Stimulated activated CD4-positive, alpha-beta T cell treated with anti-CD3 and anti-CD28 coated beads, Interleukin-1b, Interleukin-23, amount 100 ng/mL, for 48 hours (primary cell): ENCODE measurements around the gene NOC2L.
A peak's percentile ranks its signal among the peaks of the same experiment; 100 is the strongest.
"Not testable (repeated sequence)": the region's sequence is repeated elsewhere in the genome, so short reads cannot be mapped to it uniquely, and the experiment has no call there.

Source experiments
- DNase-seq: peaks from one replicate; pipeline ENCODE4 v3.0.0-alpha.2; 2020

The NOC2L gene

DNA sequence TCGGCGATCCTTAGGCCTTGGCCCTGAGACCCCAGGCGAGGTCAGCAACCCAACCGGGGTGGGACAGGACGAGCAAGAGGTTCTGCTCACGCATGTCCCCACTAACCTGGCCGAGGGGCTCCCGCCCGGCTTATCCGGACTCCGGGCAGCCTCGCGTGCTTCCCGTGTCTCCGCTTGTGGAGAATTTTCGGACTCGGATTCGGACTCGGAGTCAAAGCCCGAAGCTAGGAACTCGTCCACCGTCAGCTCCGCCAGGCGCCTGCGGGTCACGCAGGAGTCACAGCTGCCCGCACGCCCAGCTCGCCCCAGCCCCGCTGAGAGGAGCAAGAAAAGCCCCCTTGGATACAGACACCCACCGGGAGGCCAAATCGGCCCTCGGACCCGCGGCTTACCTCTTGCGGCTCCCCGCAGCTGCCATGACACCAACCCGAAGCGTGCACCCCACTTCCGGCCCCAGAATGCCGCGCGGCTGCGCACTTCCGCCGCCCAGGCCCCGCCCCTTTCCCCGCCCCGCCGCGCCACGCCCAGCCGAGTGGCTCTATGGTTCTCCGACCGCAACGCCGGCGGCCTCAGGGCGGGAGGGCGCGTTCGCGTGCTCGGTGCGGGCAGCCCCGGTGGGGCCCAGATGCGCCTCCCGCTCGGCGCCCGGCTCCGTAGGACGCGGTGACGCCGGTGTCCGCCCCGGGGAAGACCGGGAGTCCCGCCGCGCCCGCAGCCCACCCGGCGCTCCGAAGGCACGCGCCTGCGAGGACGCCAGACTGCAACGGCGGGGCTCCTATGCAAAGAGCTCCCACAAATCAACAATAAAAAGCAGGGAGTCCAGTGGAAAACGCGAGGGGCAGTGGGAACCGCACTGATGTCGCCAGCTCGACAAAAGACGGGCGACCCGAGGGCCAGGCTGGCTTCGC is at the start of gene NOC2L:
TSS of gene NOC2L (minus strand) at position 434 of the 908 bp plus-strand sequence. CDS start at position 418, 16 bp downstream.
- peak; percentile 95 for DNase-seq

DNA sequence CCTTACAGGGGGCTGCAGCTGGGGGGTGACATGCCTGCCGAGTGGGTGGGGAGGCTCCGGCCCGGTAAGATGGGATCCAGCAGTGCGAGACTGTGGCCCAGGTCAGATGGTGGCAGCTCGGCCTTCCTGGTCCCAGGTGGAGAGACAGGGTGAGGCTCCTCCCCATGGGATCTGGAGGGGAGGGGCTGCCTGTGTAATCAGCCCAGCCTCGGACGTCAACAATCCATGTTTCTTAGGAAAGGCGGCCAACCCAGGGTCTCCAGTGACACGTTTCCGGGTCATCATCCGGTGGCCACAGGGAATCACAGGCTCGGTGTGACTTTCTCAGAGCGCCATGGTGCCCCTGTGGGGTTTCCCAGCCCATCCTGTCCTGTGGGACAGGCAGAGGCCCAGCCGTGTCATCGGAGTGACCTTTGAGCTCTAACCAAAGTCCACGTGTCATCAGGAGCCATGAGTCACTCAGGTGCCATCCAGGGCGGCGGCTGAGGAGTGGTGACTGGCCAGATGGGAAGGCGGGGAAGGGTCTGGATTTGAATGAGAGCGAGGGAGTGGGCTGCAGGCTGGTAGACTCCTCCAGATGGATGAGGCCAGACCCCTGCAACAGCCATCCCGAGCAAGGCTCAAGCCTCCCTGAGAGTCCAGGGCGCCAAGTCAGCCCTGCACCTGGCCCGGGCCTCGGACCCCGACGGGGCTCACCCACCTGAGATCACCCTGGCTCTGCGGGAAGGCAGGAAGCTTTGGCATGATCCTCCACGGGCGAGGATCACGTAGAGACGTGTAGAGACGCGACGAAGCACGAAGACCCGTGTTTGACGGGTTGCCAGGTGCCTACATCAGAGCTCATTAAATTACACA is 47.5 kb upstream of the NOC2L start:
- DNase-seq = no peak

DNA sequence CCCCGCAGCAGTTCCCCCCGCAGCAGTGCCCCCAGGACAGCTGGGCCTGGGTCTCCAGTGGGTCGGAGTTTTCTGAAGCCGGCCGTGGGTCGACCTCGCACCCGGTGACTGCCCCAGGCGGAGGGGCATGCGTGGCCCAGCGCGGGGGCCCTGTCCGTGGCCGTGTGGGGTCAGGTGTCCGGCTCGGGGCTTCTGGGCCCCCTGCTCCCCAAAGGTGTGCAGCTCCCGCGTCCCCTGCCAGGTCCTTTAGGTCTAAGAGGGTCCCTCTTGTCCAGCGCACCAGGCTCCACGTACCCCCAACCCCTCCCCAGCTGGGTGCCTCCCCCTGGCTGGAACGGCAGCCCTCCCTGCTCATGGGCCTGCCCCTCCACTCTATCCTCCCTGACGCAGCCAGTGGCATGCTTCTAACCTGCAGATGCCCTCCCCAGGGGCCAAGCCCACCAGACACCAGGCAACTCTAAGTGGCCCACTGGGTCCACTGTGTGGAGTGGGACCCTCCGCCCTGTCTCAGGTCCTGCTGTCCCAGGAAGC is 46.8 kb upstream of the NOC2L start:
- no peak for DNase-seq

DNA sequence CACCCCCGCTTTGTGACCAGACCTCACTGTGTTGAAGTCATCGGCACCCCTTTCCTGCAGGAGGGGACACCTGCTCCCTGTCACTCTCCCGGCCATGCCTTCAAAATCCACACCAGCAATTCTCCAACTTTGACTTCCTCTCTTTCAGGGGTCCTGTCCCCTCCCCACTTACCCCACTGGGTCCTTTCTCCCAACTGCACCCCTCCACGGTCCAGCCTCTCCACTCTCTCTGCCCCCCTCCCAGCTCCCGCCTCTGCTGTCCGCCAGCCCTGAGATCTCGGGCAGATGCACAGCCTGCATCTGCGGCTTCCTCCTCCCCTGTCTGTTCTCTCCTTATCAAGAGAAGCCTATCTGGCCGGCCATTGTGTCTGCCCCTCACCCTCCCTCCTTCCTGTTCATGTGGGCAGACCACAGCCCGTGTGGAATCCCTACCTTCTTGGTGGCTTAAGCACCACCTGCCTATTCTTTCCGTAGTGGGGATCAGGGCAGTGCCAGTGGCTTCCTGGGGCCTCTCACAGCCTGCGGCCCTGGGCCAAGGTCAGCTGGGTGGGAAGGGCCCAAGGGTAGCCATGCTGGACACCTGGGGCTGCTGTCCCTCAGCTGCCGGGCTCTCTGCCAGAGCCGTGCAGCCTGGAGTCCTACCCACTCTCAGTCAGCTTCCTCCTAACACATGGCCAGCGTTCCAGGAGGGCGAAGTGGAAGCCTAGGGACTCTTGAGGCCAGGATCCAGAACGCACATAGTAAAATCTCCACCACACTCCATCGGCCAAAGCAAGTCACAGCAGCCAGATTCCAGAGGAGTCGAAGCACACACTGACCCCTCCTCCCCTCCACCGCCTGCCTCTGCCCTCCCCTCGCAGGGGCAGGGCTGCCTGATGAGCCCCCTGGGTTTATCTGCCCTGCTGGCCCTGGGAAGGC is 46.0 kb upstream of the NOC2L start:
- no peak for DNase-seq

DNA sequence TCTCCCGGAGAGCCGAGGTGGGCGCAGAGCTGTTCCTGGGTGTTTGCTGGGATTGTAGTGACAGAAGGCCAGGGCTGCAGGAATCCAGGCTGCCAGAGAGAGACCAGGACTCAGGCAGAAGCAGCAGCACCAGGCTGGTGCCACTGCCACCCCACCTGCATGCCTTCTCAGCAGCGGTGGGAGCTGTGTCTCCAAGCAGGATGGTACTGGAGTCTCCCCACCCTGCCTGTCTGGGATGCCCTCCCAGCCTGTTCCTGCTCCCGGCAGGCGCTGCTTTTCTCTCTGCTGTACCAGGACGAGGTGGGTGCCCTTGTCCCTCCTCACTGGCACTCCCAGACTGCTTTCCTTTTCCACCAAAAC is 45.3 kb upstream of the NOC2L start:
- no peak for DNase-seq

DNA sequence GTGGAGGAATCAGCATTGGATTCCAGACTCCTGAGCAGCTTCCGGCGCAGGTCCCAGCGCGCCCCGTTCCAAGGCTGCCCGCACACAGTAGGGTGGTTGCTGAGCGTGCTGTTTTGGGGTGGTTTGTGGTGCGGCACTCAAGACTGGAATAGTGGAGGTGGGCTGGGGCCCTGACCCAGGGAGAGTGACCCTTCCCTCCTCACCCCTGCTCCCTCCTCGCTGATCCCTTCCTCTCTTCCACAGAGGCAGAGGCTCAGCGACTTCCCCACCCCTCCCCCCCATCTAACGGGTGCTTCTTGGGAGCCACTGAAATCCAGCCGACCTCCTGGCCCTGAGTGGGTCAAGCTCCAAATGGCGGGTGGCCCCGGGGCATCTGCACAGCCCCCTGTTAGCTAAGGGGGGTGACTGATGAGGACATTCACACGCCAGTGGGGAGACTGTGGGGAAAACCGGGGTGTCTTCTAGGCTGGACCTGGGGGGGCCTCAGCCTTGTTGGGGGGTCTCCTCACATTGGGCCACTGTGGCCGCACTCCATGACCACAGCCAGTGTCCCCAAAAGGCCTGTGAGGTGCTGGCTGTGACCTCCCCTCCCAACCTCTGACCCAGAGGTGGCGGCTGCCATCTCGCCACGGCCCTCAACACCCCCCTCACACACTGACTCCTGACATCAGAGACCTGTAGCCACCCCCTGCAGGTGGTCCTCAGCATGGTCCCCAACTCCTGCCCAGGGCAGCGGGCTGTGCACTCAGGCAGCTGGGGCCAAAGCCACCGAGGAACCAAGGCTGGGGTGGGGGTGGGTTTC is 44.8 kb upstream of the NOC2L start:
- DNase-seq = no peak

DNA sequence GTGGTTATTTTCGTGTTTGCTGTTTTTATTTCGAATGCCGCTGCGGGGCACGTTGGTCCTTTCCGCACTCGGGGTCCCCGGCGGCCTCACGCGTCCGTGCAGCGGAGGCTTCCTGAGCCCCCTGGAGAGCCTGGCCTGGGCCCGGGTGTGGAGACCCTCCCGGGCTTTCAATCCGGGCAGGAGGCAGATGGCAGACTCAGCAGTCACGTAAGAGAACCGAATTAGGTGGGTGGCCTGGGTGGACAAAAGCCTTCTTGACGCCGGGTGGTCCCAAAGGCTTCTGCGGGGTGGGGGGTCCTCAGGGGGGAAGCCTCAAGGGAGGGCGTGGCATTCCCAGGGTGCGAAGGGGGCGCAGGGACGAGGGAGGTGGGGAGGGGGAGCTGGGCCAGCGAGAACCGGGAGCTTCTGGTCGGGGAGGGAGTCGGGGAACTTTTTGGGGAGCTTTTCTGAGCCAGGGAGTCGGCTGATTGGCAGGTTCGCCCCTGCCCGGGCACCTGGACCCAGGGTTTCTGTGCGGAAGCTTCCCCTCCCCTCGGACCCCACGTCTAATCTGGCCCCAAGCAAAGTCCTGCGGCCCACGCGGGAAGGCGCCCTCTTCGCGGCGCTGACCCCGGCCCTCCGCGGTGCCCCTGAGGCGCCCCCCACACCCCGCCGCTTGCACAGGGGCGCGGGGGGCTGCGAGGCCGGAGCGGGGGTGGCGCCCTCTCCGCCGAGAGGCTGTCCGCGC is 42.2 kb upstream of the NOC2L start:
- no peak for DNase-seq

DNA sequence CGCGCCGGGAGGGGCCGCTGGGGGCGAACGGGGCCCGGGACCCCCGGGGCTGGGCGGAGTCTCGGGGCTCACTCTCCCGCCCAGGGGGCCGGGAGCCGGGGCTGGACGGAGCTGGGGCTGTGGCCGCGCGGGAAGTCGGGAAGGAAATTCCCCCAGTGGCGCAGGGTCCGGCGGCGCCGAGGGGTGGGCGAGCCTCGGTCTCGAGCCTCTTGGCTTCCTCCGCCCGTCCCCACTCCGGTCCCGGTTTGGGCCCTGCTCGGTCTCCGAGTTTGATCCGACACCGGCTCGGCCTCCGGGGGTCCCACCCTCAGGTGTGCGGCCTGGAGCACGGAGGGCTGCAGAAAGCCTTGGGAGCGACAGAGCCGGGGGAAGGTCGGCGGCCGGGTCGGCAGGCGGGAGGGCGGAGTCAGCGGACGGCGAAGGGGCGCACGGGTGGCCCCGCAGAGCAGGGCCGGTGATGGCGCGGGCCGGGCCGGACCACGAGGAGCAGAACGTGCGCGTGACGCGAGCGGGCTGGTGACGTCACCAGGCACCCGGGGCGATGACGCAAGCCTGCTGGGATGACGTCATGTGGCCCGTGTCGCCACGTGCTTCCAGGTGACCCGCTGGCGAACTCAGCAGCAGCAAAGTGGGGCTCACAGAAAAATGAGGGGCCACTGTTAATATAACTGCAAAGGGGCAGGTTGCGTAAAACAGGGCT is 41.5 kb upstream of the NOC2L start:
- DNase-seq = peak; percentile 77

DNA sequence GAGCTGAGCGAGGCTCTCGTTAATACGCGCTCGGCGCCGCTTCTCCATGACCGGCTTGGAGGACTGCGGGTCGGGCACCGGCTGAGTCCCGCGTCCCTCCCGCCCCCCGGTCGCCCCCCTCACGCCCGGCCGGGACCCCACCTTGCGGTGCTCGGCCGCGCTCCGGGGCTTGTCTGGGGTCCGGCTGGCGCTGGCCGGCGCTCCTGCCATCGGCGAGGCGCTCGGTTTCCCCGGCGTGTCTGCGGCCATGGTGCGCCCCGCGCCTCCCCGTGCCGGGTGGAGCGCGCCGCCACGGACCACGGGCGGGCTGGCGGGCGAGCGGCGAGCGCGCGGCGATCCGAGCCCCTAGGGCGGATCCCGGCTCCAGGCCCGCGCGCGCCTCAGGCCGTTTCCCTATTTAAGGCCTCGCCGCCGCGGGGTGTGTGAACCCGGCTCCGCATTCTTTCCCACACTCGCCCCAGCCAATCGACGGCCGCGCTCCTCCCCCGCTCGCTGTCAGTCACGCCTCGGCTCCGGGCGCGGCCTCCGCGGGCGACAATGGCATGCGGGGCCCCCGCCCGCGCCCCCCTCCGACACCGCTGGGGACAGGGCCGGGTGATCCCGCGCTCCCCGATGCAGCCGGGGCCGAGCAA is 40.8 kb upstream of the NOC2L start, which contains the start of gene HES4:
TSS of gene HES4 (minus strand) at position 373 of the 632 bp plus-strand sequence. CDS start at position 249, 124 bp downstream.
- peak; percentile 60 for DNase-seq

DNA sequence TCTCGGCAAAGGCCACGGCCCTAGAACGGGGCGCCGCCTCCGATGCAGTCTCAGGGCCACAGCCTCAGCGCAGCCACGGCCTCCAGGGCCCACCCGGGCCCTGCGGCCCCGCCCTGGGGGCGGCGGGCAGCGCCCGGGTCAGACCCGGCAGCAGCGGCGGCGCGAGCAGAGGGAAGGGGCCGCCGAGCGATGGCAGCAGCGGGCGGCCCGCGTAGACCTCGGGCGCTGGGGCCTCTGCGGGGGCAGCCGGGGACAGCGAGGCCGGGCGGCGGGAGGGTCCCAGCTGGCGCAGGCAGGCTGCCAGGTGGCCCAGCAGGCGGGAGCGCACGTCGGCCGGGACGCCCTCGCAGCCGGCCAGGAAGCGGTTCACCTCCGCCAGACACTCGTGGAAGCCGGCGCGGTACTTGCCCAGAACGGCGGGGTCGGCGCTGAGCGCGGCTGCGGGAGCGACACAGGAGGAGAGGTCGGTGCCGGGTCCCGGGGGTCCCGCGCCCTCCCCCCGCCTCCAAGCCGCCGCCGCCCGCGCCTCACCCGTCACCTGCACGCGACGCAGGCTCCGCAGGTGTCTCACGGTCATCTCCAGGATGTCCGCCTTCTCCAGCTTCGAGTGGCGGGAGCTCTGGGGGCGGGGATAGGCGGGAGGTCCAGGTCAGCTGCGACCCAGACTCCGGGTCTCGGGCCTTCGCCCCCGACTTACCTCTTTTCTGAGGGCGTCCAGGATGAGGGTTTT is 40.1 kb upstream of the NOC2L start:
- DNase-seq = no peak

DNA sequence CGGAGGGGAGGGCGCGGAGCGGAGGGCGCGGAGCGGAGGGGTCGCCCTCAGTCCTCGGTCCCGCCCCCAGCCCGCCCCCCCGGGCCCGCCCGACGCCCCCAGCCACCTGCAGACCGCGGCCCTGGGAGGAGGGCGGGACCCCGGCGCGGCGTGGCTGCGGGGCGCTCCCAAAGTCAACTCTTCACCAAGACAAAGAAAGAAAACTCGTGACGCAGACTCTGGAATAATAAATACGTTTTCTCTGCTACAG is 39.6 kb upstream of the NOC2L start:
- no peak for DNase-seq

DNA sequence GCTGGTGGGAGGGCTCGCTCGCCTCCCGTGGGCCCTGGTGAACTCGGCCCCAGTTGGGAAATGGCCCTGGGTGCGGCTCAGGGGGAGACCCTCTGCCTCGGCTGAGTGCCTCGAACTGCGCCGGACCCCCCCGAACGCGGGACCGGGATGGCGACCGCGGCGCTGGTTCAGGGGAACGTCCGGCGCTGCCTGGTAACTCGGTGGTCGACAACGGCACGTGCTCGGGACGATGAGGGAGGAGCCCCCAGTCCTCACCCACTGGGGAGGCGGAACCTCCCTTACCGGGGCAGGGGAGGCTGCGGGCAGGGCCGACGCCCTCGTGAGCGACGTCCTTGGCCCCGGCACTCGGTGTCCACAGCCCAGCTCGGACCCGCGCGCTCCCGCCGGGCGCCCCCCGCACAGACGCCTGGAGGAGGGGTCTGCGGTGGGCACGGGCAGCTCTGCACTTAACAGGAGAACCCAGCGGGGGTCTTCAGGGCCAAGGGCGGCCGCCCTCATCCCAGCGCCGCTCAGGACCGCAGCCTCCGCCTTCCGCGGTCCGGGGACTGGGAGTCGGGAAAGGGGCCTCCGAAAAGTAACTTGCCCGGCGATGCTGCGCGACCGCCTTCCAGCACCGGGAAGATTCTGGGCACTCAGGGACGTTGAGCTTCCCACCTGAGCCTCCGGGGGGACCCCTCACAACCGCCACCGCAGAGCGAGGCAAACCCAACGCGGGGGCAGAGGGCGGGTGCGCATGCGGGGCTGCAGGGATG is 39.1 kb upstream of the NOC2L start:
- no peak for DNase-seq

DNA sequence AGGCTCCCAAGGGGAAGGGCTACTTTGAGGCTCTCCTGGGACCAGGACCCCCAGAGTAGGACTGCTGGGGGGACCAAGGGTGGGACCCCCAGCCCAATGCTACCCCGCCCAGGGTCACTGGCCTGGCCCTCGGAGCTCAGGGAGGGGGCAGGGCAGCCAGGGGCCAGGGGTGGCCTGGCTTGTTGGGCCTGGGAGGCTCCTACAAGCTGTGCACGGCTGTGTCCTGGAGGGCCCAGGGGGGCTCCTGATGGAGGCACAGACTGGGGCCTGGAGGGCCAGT is 38.6 kb upstream of the NOC2L start:
- DNase-seq = no peak

DNA sequence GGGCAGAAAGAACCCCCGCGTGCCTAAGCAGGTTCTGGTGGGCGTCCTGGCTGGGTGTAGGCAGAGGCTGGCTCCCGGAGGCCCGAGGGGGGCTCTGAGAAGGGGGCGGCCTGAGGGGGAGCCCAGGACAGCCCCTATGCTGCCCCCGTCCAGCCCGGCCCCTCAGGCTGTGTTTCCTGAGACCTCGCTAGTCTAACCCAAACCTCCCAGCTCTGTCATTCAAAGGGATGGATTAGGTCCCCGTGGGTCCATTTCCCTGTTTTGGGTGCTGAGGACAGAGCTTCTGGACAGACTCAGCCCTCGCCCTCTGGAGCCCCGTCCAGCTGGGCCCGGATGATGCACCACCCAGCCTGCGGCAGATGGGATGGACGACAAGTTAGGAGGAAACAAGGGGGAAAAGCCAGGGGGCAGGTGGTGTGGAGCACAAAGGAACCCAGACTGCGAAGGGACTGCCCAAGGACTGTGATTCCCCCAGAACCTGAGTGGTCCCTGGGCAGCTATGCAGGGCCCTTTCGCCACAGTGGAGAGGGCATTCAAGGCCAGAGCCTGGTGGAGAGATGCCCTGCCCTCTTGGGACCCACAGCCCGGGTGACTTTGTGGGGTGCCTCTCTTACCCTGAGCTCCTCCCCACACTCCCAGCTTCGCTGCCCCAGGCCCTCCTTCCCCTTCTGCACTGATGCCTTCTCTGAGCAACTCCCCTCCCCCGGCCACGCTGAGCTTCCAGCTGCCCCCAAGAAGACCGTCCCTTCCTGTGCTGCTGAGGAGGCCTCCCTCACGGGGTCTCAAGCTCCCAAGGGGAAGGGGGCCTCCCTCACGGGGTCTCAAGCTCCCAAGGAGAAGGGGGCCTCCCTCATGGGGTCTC is 38.0 kb upstream of the NOC2L start:
- DNase-seq = no peak

DNA sequence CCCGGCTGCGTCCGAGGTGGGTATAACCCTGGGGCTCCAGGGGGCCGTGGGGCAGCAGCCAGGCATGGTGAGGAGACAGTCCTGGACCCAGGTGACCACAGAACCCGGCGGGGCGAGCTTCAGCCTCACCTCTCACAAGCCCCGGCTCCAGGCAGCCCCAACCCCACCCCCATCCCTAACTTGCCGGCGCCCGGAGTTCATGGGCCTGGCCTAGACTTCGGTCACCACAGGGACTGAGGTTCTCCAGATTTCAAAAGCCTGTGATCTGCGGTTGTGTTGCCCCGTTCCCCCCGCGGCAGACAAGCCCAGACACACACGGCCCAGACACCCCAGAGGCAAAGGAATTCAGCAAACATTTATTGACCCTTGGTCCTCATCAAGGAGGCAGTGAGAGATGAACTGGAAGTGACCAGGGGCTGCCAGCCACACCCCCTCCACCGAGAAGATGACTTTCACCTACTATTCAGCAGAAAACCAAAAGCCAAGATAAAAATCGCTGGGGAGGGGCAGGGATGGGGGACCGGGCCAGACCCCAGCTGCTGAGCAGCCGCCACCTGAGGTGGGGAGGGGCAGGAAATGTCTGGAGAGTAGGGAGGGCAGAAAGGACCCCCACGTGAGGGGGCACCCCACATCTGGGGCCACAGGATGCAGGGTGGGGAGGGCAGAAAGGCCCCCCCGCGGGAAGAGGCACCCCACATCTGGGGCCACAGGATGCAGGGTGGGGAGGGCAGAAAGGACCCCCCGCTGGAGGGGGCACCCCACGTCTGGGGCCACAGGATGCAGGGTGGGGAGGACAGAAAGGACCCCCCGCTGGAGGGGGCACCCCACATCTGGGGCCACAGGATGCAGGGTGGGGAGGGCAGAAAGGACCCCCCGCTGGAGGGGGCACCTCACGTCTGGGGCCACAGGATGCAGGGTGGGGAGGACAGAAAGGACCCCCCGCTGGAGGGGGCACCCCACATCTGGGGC is 36.9 kb upstream of the NOC2L start:
- DNase-seq = no peak

DNA sequence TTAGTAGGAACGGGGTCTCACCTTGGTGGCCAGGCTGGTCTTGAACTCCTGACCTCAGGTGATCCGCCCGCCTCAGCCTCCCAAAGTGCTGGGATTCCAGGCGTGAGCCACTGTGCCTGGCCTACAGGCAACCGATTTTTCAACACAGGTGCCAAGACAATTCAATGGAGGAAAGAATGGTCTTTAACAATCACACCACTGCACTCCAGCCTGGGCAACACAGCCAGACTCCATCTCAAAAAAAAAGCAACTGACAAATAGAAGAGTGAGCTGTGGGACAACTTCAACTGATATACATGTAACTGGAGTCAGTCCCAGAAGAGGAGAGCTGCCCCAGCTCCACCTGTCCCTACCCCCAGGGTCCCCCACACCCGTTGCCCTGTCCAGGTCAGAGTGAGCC is 35.5 kb upstream of the NOC2L start:
- not testable (repeated sequence) for DNase-seq
